GM23338 (cell line): Measurements from ENCODE around the gene TNS1. TPM values are rescaled to one million over a fixed set of nuclear protein-coding genes. Genes with fewer than 3 reads are reported as not detected.

ENCODE experiments used
- ATAC-seq: fragments of 200-7000 bp; cut with Tn5 transposase; 3 replicates; pipeline ENCODE4 v1.9.1; 2020
- DNase-seq: peaks from one replicate; pipeline ENCODE4 v3.0.0-alpha.2; 2015; ENCODE audit warnings: low spot score
- H2AFZ ChIP-seq: fragments of 200-600 bp; sonication (generic); 2 replicates; pipeline ENCODE4 v1.8.0; 2016; ENCODE audit warnings: antibody characterized with exemption, mild to moderate bottlenecking, moderate library complexity
- H3F3A ChIP-seq: fragments of 200-600 bp; sonication (generic); replicated peaks from 2 replicates; pipeline ENCODE4 v1.8.0; 2017; ENCODE audit warnings: antibody characterized with exemption, mixed run types, low read depth
- H3K27ac ChIP-seq: fragments of 200-600 bp; sonication (generic); 2 replicates; pipeline ENCODE4 v1.6.1; 2016; ENCODE audit warnings: low read depth
- H3K27me3 ChIP-seq: fragments of 200-600 bp; sonication (generic); 2 replicates; pipeline ENCODE4 v1.8.0; 2016; ENCODE audit warnings: mild to moderate bottlenecking, mixed run types, moderate library complexity; ENCODE audit not compliant: insufficient read depth
- H3K36me3 ChIP-seq: fragments of 200-600 bp; sonication (generic); 2 replicates; pipeline ENCODE4 v1.8.0; 2016; ENCODE audit warnings: mild to moderate bottlenecking; ENCODE audit not compliant: insufficient read depth
- H3K4me1 ChIP-seq: fragments of 200-600 bp; sonication (generic); 2 replicates; pipeline ENCODE4 v1.8.0; 2016; ENCODE audit warnings: mild to moderate bottlenecking, moderate library complexity; ENCODE audit not compliant: insufficient read depth
- H3K4me2 ChIP-seq: fragments of 200-600 bp; sonication (generic); 2 replicates; pipeline ENCODE4 v1.7.1; 2017; ENCODE audit warnings: mixed run types
- H3K4me3 ChIP-seq: fragments of 200-600 bp; sonication (generic); 2 replicates; pipeline ENCODE4 v1.6.1; 2016; ENCODE audit warnings: mixed run types
- H3K79me2 ChIP-seq: fragments of 200-600 bp; sonication (generic); replicated peaks from 2 replicates; pipeline ENCODE4 v1.8.0; 2017; ENCODE audit warnings: mild to moderate bottlenecking; ENCODE audit not compliant: insufficient read depth
- H3K9me2 ChIP-seq: fragments of 200-600 bp; sonication (generic); 2 replicates; pipeline ENCODE4 v1.8.0; 2017; ENCODE audit not compliant: insufficient read depth
- H4K20me1 ChIP-seq: fragments of 200-600 bp; sonication (generic); replicated peaks from 2 replicates; pipeline ENCODE4 v1.8.0; 2017; ENCODE audit warnings: mild to moderate bottlenecking; ENCODE audit not compliant: insufficient read depth
- H3K27ac Mint-ChIP-seq: 2 replicates; pipeline ENCODE4 v1.8.0; 2020; ENCODE audit warnings: inconsistent platforms, mild to moderate bottlenecking, moderate library complexity, mixed read lengths
- H3K27me3 Mint-ChIP-seq: 3 replicates; pipeline ENCODE4 v1.8.0; 2022; ENCODE audit warnings: low read depth, mild to moderate bottlenecking, moderate library complexity, mixed read lengths, inconsistent platforms; ENCODE audit not compliant: insufficient read depth, poor library complexity
- H3K36me3 Mint-ChIP-seq: 3 replicates; pipeline ENCODE4 v1.8.0; 2021; ENCODE audit warnings: low read depth, mild to moderate bottlenecking, inconsistent platforms, moderate library complexity, mixed read lengths
- H3K4me1 Mint-ChIP-seq: 3 replicates; pipeline ENCODE4 v1.8.0; 2020; ENCODE audit warnings: mild to moderate bottlenecking, inconsistent platforms, mixed read lengths
- H3K4me3 Mint-ChIP-seq: 3 replicates; pipeline ENCODE4 v1.8.0; 2021; ENCODE audit warnings: moderate library complexity, mild to moderate bottlenecking, inconsistent platforms, mixed read lengths
- H3K9me3 Mint-ChIP-seq: 3 replicates; pipeline ENCODE4 v1.8.0; 2020; ENCODE audit warnings: moderate library complexity, mild to moderate bottlenecking, inconsistent platforms, mixed read lengths
- CREB1 ChIP-seq: fragments of 250-450 bp; sonication (Bioruptor Pico); IDR thresholded peaks from 2 replicates; pipeline ENCODE4 v1.5.0; 2020; ENCODE audit warnings: low read depth, mild to moderate bottlenecking, moderate library complexity
- CTCF ChIP-seq, 2 experiments: fragments of 200-600 bp in 1 of 2; sonication (generic) in 1 of 2; conservative IDR thresholded peaks; 2 replicates each; pipeline versions ENCODE4 v1.5.1 to v1.6.1; 2016 to 2017; ENCODE audit warnings: antibody characterized with exemption in 2 of 2, low read depth in 2 of 2, mild to moderate bottlenecking in 2 of 2, moderate library complexity in 1 of 2
- ETS1 ChIP-seq: IDR thresholded peaks from 2 replicates; pipeline ENCODE4 v1.6.1; 2016; ENCODE audit warnings: antibody characterized with exemption
- EZH2 ChIP-seq: fragments of 200-600 bp; sonication (generic); IDR thresholded peaks from one replicate; pipeline ENCODE4 v1.8.0; 2017; ENCODE audit warnings: antibody characterized with exemption, mild to moderate bottlenecking, low read depth; ENCODE audit not compliant: unreplicated experiment
- EZH2phosphoT487 ChIP-seq: fragments of 200-600 bp; sonication (generic); IDR thresholded peaks from one replicate; pipeline ENCODE4 v1.8.1; 2018; ENCODE audit warnings: antibody characterized with exemption; ENCODE audit not compliant: unreplicated experiment
- JUNB ChIP-seq: IDR thresholded peaks from one replicate; pipeline ENCODE4 v1.6.1; 2016; ENCODE audit warnings: antibody characterized with exemption; ENCODE audit not compliant: unreplicated experiment
- POLR2AphosphoS5 ChIP-seq: IDR thresholded peaks from 2 replicates; pipeline ENCODE4 v1.6.1; 2016; ENCODE audit warnings: antibody characterized with exemption, low read depth
- REST ChIP-seq: IDR thresholded peaks from one replicate; pipeline ENCODE4 v1.6.1; 2018; ENCODE audit warnings: antibody characterized with exemption; ENCODE audit not compliant: unreplicated experiment
- ZNF114 ChIP-seq: fragments of 250-450 bp; sonication (Bioruptor Pico); IDR thresholded peaks from 2 replicates; pipeline ENCODE4 v1.5.0; 2020; ENCODE audit warnings: mild to moderate bottlenecking, moderate library complexity
- ZNF331 ChIP-seq: fragments of 250-450 bp; sonication (Bioruptor Pico); IDR thresholded peaks from 2 replicates; pipeline ENCODE4 v1.5.0; 2020; ENCODE audit warnings: low read depth, mild to moderate bottlenecking, moderate library complexity
- ZNF462 ChIP-seq: fragments of 250-450 bp; sonication (Bioruptor Pico); IDR thresholded peaks from 2 replicates; pipeline ENCODE4 v1.5.0; 2020; ENCODE audit warnings: mild to moderate bottlenecking, moderate library complexity
- polyA plus RNA-seq: library from polyadenylated mRNA; unstranded; fragments of >200 nt; fragmentation: Nextera tagmentation; extraction: Ambion mirVana; gene quantifications from 2 replicates; pipeline ENCODE4 v1.2.1, GENCODE V29; 2016
- total RNA-seq: library from RNA; depleted of rRNA; stranded (reverse); fragments of >200 nt; shearing (Covaris generic); gene quantifications from 2 replicates; pipeline ENCODE4 v1.2.3, GENCODE V29; 2014

Gene TNS1
- total and polyA plus RNA-seq, 2 experiments from 2014 or later: 2.0 to 7.4 TPM

GRCh38 chr2:218020281-218020680 lies 17.5 kb upstream of the TNS1 start (continued):
- TF ChIP-seq ZNF462 (CRISPR knock-in tag): no peak

GRCh38 chr2:218019411-218020060 lies 16.7 kb upstream of the TNS1 start:
- H3K4me3 Mint-ChIP-seq: no peak overlapping the region
- H3K27me3 Mint-ChIP-seq: peaks cover 19% of the 10 kb centered on the region
- Histone ChIP-seq H3K79me2 (no peaks in the 10 kb centered on the region), H3K36me3 (no peaks in the 10 kb centered on the region), H3K27ac (no peak overlapping the region), H3F3A (no peaks in the 10 kb centered on the region), H4K20me1 (no peaks in the 10 kb centered on the region), H3K27me3 (no peaks in the 10 kb centered on the region), H3K9me2 (no peaks in the 10 kb centered on the region), H3K4me3 (no peak overlapping the region), H2AFZ (no peak overlapping the region), H3K4me2 (no peak overlapping the region), H3K4me1 (no peaks in the 10 kb centered on the region)
- peaks cover 48% of the 10 kb centered on the region for H3K4me1 Mint-ChIP-seq
- H3K36me3 Mint-ChIP-seq: no peaks in the 10 kb centered on the region; the same call in 2 of the 3 replicates
- H3K27ac Mint-ChIP-seq: no peak overlapping the region
- ATAC-seq (no peak), DNase-seq (no peak)
- H3K9me3 Mint-ChIP-seq: no peaks in the 10 kb centered on the region
- TF ChIP-seq ZNF331 (no peak), ZNF114 (no peak), ETS1 (no peak), EZH2phosphoT487 (no peak), CTCF (conservative IDR thresholded peaks at IDR 0.05; ENCODE audit: low read depth in 2 of 2) (no peak), POLR2AphosphoS5 (no peak), CREB1 (CRISPR knock-in tag) (no peak), EZH2 (no peak), JUNB (no peak), REST (no peak)
